GM19043 (cell line): ENCODE results near the gene EMC8.
"Not testable (repeated sequence)": the region's sequence is repeated elsewhere in the genome, so short reads cannot be mapped to it uniquely, and the experiment has no call there.

Source experiments
- ATAC-seq: cut with Tn5 transposase; IDR thresholded peaks from one replicate; pipeline ENCODE4 v1.9.1; 2021; ENCODE audit warnings: low read depth; ENCODE audit not compliant: unreplicated experiment

EMC8 gene

GRCh38 chr16:85819245-85819644 lies 19.9 kb upstream of the EMC8 start:
- ATAC-seq, result no peak

GRCh38 chr16:85817195-85817594 lies 17.9 kb upstream of the EMC8 start:
- not testable (repeated sequence) for ATAC-seq

GRCh38 chr16:85816159-85816558 lies 16.8 kb upstream of the EMC8 start:
- ATAC-seq, result no peak

GRCh38 chr16:85812811-85813700 lies 13.7 kb upstream of the EMC8 start:
- ATAC-seq, result no peak

- no peak for ATAC-seq
These were observed 12.9 kb upstream of the EMC8 start for GRCh38 chr16:85812031-85812807.

- ATAC-seq, result no peak
These were observed 11.4 kb upstream of the EMC8 start for GRCh38 chr16:85810742-85811115.

- no peak for ATAC-seq
These were observed 10.9 kb upstream of the EMC8 start for GRCh38 chr16:85810097-85810741.

- ATAC-seq, result no peak
These were observed 10.3 kb upstream of the EMC8 start for GRCh38 chr16:85809645-85810044.

GRCh38 chr16:85808926-85809325 lies 9.6 kb upstream of the EMC8 start:
- ATAC-seq, result no peak

GRCh38 chr16:85808104-85808503 lies 8.8 kb upstream of the EMC8 start:
- ATAC-seq, result not testable (repeated sequence)

GRCh38 chr16:85807340-85807739 lies 8.0 kb upstream of the EMC8 start:
- not testable (repeated sequence) for ATAC-seq

- ATAC-seq, result no peak
These were observed 7.2 kb upstream of the EMC8 start for GRCh38 chr16:85806539-85806938.

GRCh38 chr16:85805442-85806045 lies 6.2 kb upstream of the EMC8 start:
- ATAC-seq, result no peak

GRCh38 chr16:85803570-85803969 lies 4.2 kb upstream of the EMC8 start:
- no peak for ATAC-seq

GRCh38 chr16:85800321-85800669 lies 951 bp upstream of the EMC8 start:
- no peak for ATAC-seq

- ATAC-seq, result peak; percentile 18
These were observed 345 bp downstream of the EMC8 start for GRCh38 chr16:85798901-85799496.

GRCh38 chr16:85798283-85798776 lies 1.0 kb downstream of the EMC8 start:
- ATAC-seq, result no peak

- no peak for ATAC-seq
These were observed 2.7 kb downstream of the EMC8 start for GRCh38 chr16:85796599-85796998.

- ATAC-seq, result no peak
These were observed 3.2 kb downstream of the EMC8 start for GRCh38 chr16:85796152-85796551.

GRCh38 chr16:85794696-85795095 lies 4.6 kb downstream of the EMC8 start:
- ATAC-seq, result no peak
